ENCODE data around the gene AMBRA1.

GRCh38 chr11:46554213-46555147, 39.3 kb downstream of the AMBRA1 start:
- TF ChIP-seq SUZ12 (IDR thresholded peaks at IDR 0.05) (no peak), ELF4 (IDR thresholded peaks at IDR 0.05) (no peak), TARDBP (IDR thresholded peaks at IDR 0.05) (no peak), L3MBTL2 (conservative IDR thresholded peaks at IDR 0.05) (no peak), ARNT (IDR thresholded peaks at IDR 0.05) (no peak), CTBP1 (IDR thresholded peaks at IDR 0.05; ENCODE audit: borderline replicate concordance) (0 out of 2 replicates have a peak, but pooled peaks have one; percentile 8), HDGF (IDR thresholded peaks at IDR 0.05; ENCODE audit: borderline replicate concordance) (no peak), FOXK2 (IDR thresholded peaks at IDR 0.05) (no peak), NFRKB (IDR thresholded peaks at IDR 0.05) (no peak), ZNF384 (IDR thresholded peaks at IDR 0.05) (peak; percentile 84), FOXM1 (IDR thresholded peaks at IDR 0.05; ENCODE audit: borderline replicate concordance) (no peak), SP1 (IDR thresholded peaks at IDR 0.05) (no peak), LEF1 (IDR thresholded peaks at IDR 0.05; ENCODE audit: borderline replicate concordance) (no peak), FOXA1 (IDR thresholded peaks at IDR 0.05) (no peak)

Data from HEK293T (cell line).